Posterior cingulate gyrus (tissue), 11 donors: ENCODE data around the gene ICOS.
"Not testable (repeated sequence)": the region's sequence is repeated elsewhere in the genome, so short reads cannot be mapped to it uniquely, and the experiment has no call there.

Experiments used
- DNase-seq, 10 donors: peaks; one replicate each; pipeline versions ENCODE4 v3.0.0 to v3.0.0-alpha.2; 2020 to 2021; ENCODE audit warnings: mixed read lengths in 3 of 10
- intact Hi-C: fragments of 100-400 bp; cut with DNase I; formaldehyde crosslinking; loops from one replicate; pipeline ENCODE4 v1.15.1; 2023

Gene ICOS

DNA sequence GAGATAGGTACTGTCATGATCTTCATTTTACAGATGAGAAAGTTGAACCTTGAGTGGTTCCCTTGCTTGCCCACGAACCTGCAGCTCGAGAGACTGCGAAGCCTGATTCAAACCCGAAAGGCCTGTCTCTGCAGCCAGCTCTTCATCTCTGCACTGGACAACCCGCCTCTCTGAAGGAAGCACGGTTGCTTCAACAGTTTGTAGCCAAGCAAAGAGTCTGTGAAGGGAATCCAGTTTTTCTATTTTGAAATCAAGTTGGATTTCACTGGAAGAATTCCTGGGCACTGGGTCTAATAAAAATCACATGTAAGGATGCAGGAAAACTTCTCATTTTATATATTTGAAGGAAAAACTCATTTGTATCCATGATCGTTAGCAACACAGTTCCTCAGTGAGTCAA, 21.3 kb upstream of the ICOS start:
- no peak for DNase-seq
- intact Hi-C loops, result no loop called here

DNA sequence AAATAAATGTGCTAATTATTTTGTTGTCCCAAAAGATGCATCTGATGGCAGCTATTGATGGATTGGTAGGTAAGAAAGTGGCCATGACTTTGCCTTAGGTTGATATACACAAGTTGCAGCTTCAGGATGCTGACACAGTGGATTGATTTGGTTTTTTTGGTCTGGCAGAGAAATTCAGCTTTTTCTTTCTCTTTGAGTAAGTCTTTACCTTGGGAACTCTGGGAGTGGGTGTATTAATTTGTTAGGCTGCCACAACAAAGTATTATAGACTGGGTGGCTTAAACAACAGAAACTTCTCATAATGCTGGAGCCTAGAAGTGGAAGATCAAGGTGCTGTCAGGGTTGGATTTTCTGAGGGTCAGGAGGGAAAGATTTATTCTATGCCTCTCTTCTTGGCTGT, 19.8 kb upstream of the ICOS start:
- intact Hi-C loops, result no loop called here
- DNase-seq, result no peak

DNA sequence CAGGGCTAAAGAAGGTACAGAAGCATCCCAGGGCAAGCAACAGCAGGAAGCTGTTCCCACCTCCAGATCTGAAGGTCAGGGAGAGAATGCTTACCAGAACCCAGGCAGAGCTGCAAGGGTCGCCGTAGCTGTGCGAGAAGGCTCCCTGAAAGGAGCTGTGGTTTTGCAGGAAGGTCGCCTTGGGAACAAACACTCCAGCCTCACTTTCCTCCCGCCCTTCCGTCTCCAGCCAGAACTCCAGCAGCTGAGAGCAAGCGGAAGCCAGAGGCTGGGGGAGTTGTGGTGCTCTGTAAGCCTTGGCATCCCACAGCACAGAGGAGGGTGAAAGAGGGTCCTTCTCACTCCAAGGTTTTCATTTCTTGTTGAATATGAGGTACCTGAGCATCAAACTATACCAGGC, 18.3 kb upstream of the ICOS start:
- intact Hi-C loops, result no loop called here
- no peak for DNase-seq

DNA sequence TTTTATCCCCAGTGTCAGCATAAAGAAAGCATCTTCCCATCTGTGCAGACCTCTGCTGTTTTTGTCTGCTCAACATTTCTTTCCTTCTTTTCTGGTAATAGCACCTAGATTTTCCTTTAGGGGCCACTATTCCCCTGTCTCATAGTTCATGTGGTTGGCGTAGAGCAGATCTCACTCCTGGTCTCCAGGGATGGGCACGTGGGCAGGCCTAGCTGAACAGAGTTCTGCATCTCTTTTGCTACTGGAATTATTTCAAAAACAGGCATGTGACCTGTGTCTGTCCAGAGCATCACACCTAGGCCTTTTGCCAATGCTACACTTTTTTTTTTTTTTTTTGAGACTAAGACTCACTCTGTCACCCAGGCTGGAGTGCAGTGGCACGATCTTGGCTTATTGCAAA, 17.7 kb upstream of the ICOS start:
- DNase-seq, result no peak
- intact Hi-C loops, result no loop called here

DNA sequence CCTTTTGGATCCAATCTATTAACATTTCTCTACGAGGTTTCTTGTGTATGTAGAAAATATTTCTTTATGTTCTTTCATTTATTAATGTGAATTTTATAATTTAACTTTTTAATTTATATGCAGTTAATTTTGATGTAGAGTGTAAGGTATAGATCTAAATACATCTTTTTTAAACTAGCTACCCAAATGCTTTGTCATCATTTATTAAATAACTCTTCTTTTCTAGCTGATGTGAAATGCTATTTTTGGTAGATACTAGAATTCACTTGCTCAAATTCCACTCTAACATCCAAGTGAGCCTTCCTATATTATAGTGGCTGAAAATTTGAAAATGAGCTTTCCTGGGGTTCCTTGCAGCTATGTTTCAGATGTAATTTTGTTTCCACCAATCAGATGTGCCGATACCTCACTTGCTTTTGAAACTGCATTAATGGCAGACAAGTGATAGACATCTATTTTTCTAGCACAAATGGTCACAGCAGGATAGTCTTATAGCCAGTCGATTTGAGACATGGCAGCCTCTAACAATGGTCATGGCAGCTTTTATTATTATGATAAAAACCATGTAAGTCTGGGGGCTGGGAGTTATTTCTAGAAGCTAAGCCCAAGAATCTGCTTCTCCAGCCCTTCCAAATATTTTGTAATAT, 10.9 kb upstream of the ICOS start:
- intact Hi-C loops, result no loop called here
- no peak for DNase-seq

DNA sequence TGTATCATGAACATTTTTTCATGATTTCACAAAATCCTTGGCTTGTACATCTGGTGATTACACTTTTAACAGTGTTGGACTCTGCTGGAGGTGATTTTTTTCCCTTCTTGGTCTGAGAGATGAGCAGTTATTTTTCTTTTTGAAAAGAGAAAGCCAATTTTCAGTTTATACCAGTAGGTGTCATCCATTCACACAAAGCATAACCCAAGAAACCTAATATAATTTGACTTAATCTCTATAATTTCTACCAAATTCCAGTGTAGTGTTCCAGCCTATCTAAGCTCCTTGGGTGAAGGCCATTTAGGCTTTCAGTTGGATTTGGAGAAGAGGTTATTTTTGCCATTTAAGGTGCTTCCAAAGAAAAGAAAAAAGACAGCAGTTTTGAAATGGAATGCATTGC, 7.7 kb upstream of the ICOS start:
- intact Hi-C loops, result no loop called here
- DNase-seq, result no peak

DNA sequence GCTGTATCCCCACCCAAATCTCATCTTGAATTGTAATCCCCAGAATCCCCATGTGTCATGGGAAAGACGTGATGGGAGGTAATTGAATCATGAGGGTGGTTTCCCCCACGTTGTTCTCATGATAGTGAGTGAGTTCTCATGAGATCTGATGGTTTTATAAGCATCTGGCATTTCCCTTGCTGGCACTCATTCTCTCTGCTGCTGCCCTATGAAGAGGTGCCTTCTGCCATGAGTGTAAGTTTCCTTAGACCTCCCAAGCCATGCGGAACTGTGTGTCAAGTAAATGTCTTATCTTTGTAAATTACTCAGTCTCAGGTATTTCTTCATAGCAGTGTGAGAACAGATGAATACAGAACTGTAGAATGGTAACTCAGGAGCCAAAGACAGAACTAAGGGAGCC, 5.3 kb upstream of the ICOS start:
- DNase-seq, intact Hi-C loops: not testable (repeated sequence)

DNA sequence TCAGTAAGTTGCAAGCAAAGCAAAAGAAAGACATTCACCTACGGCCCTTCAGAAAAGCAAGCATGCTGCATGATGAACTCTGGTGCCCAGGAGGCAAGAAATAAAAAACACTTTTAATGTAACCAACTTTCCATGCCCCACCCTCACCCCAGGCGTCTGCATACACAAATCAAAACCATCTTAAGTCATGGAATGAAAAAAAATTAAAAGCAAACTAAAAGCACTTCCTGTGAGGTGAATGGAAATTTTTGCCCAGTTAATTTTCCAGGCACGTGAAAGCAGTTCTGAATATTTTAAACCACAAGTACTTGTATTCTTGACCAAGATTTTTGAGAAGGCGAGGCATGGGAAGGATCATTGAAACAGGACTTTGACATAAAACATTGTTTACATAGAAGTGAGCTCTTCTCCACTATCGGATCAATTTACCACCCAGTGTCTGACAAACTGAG, 2.5 kb upstream of the ICOS start:
- intact Hi-C loops, result no loop called here
- DNase-seq, result no peak

DNA sequence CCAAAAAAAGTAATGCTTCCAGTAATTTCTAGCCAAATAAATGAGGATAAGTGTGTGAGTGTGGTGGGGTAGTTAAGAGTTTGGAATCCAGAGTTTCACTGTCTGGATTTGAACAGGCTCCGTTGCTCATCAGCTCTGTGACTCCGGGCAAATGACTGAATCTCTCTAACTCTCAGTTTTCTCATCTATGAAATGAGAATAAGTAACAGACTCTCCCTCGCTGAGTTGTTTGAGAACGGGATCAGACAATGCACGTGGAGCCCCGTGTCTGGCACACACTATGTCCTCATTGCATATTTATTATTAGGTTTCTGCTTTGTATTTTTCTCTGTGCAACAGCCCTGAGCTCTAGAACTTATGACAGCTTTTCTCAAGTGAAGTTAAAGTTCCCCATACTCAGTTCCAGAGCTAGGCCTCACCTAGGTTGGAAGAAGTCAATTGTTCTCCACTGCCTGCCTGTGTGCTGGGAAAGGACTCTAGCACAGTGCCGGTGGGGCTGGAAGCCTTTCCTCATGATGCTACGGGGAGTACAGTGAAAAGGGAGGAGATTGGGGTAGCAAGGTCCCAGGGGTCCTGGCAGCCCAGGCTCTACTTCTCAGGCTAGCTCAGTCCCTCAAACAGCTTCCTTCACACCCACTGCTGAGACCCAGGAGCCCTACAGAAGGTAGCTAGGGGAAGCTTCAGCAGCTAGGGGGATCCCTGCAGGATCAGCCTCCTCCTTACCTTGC, 1.7 kb upstream of the ICOS start:
- no peak for DNase-seq
- intact Hi-C loops, result no loop called here

DNA sequence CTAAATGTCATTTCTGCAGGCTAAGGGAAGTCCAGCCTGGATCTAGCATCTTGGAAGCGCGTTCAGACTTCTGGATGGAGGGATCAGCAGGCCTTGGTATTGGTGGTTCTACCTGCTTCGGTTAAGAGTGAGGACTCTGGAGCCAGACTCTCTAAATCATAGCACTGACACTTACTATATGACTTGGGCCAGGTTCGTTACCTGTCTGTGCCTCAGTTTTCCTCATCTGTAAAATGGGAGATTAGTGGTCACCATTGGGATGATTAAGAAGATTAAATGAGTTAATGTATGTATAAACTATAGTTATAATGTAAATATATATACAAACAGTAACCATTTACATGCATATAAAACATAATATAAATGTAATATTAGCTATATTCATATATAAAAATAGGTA, 995 bp upstream of the ICOS start:
- no peak for DNase-seq
- intact Hi-C loops, result no loop called here

DNA sequence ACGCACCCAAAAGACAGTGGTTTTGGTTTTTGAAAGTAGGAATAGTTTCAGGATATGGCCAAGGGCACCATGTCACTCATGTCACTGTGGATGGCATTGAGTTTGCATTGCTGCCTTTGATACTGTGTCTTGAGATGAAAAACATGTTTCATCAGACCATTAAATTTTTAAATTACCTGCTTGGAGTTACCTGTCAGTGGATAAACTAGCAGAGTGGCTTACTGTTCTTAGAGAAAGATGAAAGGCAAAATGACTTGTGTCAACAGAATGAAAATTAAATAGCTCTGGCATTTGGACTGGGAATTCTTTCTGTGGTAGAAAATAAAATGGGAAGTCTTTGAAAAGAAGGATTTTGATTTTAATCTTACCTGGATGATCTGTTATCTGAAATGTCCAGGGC, 386 bp downstream of the ICOS start:
- intact Hi-C loops, result no loop called here
- DNase-seq, result no peak

DNA sequence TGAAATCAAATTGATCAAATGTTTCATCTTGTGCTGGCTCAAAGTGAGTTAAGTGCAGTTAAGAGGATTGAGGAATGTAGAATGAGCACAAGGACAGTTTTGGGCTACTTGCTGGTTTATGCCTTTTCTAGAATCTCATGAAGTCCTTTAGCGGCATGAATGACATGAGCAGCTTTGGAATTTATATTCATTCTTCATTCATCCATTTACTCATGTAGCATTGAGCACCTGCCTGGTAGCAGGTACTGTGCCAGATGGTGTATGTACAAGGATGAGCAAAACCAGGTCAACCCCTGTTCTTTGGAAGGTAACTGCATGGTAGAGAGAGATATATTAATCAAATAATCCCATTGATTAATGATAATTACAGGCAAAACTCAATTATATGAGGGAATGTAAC, 1.2 kb downstream of the ICOS start:
- intact Hi-C loops, result no loop called here

DNA sequence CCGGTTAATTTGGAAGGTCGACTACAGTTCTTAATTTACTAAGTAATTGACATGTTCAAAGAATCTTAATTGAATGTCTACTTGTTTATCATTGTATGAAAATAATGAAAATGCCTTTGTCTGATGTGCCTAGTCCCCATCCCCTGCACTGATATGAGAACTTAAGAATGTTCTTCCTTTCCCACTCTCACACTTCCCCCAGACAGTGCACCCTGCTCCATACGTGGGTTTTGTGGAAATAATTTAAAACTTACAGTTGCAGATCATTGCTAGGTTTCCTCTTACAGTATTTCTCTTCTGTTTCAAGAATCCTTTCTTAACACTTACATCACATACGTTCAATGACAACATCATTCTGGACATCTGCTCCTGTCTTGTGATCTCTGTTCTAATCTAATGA, 3.5 kb downstream of the ICOS start:
- intact Hi-C loops, result no loop called here
- no peak for DNase-seq

More for the DNA sequence above, 1.2 kb downstream of the ICOS start:
- DNase-seq, result no peak

DNA sequence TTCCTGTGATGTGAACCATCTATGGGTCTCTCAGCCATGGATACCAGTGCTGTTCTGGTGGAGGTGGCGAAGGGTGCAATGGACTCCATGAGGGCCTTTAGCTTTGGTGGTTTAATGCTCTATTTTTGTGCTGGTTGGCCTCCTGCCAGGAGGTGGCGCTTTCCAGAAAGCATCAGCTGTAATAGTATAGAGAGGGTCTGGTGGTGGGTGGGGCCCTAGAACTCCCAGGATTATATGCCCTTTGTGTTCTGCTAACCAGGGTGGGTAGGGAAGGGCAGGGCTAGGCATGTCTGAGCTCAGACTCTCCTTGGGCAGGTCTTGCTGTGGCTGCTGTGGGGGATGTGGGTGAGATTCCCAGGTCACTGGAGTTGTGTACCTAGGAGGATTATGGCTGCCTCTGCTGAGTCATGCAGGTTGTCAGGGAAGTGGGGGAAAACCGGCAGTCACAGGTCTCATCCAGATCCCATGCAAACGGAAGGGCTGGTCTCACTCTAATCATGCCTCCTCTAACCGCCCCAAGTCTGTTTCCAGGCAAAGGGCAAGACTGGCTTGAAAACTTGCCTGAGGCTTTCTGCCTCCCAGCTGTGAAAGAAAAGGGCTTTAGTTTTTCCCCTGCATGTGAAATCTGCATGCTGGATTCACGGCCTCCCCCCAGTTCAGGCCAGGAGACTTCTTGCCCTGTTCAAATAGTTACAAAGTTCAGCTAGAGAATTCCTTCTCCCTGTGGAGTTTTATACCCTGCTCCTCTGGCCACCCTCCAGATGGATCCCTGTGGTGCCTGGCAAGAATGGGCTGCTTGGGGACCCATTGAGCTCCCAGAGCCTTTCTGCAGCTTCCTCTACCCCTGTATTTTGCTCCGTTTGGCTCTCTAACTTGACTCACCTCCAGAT, 7.2 kb downstream of the ICOS start:
- intact Hi-C loops, DNase-seq: not testable (repeated sequence)

DNA sequence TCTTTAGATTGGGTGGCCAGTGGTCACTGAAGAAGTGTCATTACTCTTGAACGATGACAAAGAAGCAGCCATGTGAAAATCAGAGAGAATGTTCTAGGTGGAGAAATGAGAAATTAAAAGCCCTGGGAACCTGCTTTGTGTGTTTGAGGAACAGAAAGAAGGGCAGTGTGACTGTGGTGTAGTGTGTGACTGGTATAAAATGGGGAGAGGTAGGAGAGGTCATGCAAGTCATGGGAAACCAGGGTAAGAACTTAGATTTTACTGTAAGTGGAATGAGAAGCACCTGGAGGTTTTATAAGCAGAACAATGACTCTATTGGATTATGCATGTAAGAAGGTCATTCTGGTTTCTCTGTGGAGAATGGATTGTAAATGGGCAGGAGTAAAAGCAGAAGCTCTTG, 12.2 kb downstream of the ICOS start:
- intact Hi-C loops, result no loop called here
- DNase-seq, result no peak

DNA sequence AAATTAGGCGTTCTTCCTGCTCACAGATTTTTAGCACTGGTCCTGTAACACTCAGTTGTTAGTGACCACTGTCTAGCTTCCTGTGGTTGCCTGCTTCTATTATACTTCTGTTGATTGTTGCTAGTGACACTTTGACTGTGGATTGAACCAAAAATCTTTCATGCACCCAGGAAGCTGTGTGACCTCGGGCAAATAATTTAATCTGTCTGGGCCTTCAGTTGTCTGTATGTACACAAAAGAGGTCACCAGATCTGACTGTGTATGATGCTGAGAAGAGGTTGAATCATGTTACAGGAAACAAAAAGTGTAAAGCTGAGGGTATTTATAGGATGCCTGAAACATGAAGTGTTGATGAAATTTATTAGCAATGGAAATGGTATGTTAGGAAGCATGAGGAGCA, 12.7 kb downstream of the ICOS start:
- no peak for DNase-seq
- intact Hi-C loops, result no loop called here

DNA sequence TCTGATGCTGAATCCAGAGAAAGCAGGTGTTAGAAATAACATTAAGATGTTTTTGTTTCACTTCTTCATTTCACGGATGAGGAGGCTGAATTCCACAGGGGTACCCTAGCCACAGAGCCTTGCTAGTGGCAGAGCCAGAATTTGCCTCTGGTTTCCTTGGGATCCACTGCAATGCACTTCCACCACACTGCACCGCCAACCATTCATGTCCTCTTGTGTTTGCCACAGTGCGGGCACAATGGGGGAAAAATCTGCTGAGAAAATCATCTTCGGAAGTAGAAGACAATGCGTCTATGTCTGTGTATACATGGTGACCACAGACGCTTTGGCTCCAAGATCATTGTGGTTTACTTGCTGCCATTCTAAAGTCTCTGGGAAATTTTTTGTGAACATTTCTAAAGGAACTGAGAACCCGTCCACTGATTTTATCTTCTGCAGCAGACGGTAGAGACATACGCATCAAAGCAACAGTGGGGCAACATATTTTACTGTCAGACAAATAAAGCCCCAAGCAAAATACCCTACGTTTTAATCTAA, 14.9 kb downstream of the ICOS start:
- intact Hi-C loops, result no loop called here
- DNase-seq, result no peak

DNA sequence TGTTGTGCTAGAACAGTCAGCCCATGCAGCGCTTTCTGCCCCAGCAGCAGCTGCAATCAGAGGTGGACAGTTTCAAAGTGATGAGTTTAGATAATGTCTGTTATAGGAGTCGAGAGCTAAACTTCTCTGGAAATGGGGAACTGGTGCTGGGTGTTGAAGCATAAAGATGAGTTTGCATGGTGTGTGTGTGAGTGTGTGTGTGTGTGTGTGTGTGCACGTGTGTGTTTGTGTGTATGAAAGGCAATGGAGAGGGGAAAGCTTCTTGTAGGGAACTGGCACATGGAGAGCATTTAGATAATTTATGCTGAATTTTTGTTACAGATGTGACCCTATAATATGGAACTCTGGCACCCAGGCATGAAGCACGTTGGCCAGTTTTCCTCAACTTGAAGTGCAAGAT, 22.7 kb downstream of the ICOS start:
- intact Hi-C loops, result no loop called here
- no peak for DNase-seq

DNA sequence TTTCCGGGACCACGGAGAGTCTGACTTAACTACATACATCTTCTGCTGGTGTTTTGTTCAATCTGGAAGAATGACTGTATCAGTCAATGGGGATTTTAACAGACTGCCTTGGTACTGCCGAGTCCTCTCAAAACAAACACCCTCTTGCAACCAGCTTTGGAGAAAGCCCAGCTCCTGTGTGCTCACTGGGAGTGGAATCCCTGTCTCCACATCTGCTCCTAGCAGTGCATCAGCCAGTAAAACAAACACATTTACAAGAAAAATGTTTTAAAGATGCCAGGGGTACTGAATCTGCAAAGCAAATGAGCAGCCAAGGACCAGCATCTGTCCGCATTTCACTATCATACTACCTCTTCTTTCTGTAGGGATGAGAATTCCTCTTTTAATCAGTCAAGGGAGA, 23.1 kb downstream of the ICOS start:
- DNase-seq, result no peak
- intact Hi-C loops, result no loop called here

DNA sequence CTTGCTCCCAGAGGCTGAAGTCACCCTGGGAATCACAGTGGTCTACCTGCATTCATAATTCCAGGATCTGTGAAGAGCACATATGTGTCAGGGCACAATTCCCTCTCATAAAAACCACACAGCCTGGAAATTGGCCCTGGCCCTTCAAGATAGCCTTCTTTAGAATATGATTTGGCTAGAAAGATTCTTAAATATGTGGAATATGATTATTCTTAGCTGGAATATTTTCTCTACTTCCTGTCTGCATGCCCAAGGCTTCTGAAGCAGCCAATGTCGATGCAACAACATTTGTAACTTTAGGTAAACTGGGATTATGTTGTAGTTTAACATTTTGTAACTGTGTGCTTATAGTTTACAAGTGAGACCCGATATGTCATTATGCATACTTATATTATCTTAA, 24.2 kb downstream of the ICOS start:
- intact Hi-C loops, result no loop called here

DNA sequence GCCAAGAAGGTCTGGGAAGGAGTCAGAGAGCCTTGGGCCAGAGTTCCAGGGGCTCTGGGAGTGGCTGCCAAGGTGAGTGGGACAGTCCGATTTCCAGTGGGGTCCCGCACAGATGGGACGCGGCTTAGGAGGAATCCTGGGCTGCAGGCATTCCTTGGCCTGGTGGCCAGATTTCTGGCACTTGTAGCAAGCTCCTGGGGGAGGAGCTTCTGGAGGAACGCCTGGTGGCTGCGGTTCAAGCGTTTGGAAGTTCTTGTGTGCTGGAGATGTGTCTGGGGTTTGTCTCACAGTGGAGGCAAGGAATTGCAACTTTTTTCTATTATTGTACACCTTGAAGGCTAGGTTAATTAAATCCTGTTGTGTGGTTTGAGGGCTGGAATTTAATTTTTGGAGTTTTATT, 28.6 kb downstream of the ICOS start:
- DNase-seq, intact Hi-C loops: not testable (repeated sequence)

More for the DNA sequence above, 24.2 kb downstream of the ICOS start:
- no peak for DNase-seq
